ENCODE results near the gene WDR82.

WDR82 gene

DNA sequence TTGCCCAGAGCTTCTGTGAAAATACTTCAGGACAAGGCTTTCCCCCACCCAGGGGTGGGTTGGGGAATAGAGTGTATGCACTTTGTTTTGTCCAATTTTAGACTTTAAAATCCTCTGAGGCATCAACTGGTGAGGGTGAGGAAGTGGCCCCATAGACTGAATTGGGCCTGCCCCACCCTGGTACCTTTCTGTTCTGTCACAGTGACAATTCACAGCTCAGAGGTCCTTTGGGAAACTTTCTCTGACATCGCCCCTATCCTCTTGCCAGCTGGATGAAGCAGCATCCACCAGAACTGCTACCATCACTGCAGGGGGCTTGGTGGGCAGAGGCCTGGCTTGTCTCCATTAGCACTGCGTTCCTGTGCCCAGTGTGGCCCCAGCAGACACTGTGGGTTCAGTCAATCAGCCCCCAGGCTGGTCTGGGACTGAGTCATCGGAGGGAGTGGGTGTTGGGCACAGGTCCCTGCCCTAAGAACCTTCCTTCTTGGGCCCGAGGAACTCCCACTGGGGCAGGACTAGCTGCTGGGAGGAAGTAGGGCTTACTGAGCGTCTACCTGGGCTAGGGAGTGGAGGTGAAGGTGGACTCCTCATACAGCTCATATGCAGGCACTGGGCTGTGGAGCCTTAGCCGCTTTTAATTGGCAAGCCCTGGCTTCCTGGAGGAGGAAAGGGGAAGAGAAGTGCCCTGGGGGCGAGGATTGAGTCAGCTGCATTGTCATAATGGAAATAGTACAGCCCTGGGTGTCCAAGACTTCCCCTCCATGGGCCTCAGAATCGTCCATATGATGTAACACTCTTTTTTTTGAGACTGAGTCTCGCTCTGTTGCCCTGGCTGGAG is 34.4 kb downstream of the WDR82 start:
- H3K27ac ChIP-seq (ENCODE audit: low read depth, low read length), result no peak overlapping the region
- no peaks in the 10 kb centered on the region for H3K9me3 ChIP-seq (ENCODE audit: control insufficient read depth, insufficient read depth, low read length)
- H3K4me2 ChIP-seq (ENCODE audit: low read length), result peak overlapping the region; percentile 61
- peaks cover 12% of the 10 kb centered on the region for H3K36me3 ChIP-seq (ENCODE audit: control insufficient read depth, low read length)
- peaks cover 16% of the 10 kb centered on the region for H3K27me3 ChIP-seq (ENCODE audit: control insufficient read depth, low read length)
- peaks cover 2% of the 10 kb centered on the region; the same call in 1 of the 2 replicates for H3F3A ChIP-seq (ENCODE audit: control insufficient read depth, insufficient read depth)
- no peaks in the 10 kb centered on the region for H4K20me1 ChIP-seq (ENCODE audit: control insufficient read depth, insufficient read depth, low read depth, low read length)
- H3K4me3 ChIP-seq (ENCODE audit: low read length), result 0 out of 2 replicates have a peak overlapping the region, but pooled peaks have one; percentile 62
- TF ChIP-seq, protein P1, sequence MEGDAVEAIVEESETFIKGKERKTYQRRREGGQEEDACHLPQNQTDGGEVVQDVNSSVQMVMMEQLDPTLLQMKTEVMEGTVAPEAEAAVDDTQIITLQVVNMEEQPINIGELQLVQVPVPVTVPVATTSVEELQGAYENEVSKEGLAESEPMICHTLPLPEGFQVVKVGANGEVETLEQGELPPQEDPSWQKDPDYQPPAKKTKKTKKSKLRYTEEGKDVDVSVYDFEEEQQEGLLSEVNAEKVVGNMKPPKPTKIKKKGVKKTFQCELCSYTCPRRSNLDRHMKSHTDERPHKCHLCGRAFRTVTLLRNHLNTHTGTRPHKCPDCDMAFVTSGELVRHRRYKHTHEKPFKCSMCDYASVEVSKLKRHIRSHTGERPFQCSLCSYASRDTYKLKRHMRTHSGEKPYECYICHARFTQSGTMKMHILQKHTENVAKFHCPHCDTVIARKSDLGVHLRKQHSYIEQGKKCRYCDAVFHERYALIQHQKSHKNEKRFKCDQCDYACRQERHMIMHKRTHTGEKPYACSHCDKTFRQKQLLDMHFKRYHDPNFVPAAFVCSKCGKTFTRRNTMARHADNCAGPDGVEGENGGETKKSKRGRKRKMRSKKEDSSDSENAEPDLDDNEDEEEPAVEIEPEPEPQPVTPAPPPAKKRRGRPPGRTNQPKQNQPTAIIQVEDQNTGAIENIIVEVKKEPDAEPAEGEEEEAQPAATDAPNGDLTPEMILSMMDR (IDR thresholded peaks at IDR 0.05; ENCODE audit: low read depth, low read length, poor library complexity, severe bottlenecking), result no peak
- TF ChIP-seq EZH2phosphoT487 (IDR thresholded peaks at IDR 0.05; ENCODE audit: borderline replicate concordance, low read length), result no peak
- peaks cover 39% of the 10 kb centered on the region for H3K4me1 ChIP-seq (ENCODE audit: control insufficient read depth, low read length)
- H3K79me2 ChIP-seq (ENCODE audit: control insufficient read depth, low read length), result peaks cover 13% of the 10 kb centered on the region
- no peaks in the 10 kb centered on the region for H3K9me2 ChIP-seq (replicated peaks; ENCODE audit: control insufficient read depth, low read length)

DNA sequence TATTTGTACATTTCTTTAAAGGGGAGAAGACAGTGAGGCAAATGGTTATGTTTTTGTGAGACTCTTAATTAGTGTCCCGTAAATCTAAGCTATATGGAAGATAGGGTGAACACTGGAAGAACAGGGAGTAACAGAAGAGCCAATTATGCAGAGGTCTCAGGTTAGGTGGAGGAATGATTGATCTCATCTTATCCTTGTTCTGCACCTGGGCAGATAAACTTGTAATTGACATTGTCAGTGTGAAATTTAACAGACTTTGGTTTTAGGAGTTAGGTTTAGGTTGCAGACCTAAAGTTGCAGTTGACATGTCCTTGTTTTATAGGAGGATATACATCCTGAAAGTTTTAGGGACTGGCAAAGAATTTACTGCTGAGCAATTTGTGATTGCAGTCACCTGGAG is 36.4 kb downstream of the WDR82 start:
- H3K27ac ChIP-seq (ENCODE audit: low read depth, low read length), result no peak overlapping the region
- no peaks in the 10 kb centered on the region for H3K9me3 ChIP-seq (ENCODE audit: control insufficient read depth, insufficient read depth, low read length)
- H3K4me1 ChIP-seq (ENCODE audit: control insufficient read depth, low read length), result peaks cover 52% of the 10 kb centered on the region
- no peak overlapping the region for H3K4me3 ChIP-seq (ENCODE audit: low read length)
- peaks cover 31% of the 10 kb centered on the region for H3K79me2 ChIP-seq (ENCODE audit: control insufficient read depth, low read length)
- peaks cover 8% of the 10 kb centered on the region for H3K36me3 ChIP-seq (ENCODE audit: control insufficient read depth, low read length)
- H3F3A ChIP-seq (ENCODE audit: control insufficient read depth, insufficient read depth), result peaks cover 2% of the 10 kb centered on the region; the same call in 1 of the 2 replicates
- no peak for TF ChIP-seq EZH2phosphoT487 (IDR thresholded peaks at IDR 0.05; ENCODE audit: borderline replicate concordance, low read length)
- TF ChIP-seq, protein P1 (IDR thresholded peaks at IDR 0.05; ENCODE audit: low read depth, low read length, poor library complexity, severe bottlenecking), result no peak
- H3K9me2 ChIP-seq (replicated peaks; ENCODE audit: control insufficient read depth, low read length), result no peaks in the 10 kb centered on the region
- H3K27me3 ChIP-seq (ENCODE audit: control insufficient read depth, low read length), result peaks cover 16% of the 10 kb centered on the region
- H4K20me1 ChIP-seq (ENCODE audit: control insufficient read depth, insufficient read depth, low read depth, low read length), result no peaks in the 10 kb centered on the region; the same call in 1 of the 2 replicates
- H3K4me2 ChIP-seq (ENCODE audit: low read length), result no peak overlapping the region

DNA sequence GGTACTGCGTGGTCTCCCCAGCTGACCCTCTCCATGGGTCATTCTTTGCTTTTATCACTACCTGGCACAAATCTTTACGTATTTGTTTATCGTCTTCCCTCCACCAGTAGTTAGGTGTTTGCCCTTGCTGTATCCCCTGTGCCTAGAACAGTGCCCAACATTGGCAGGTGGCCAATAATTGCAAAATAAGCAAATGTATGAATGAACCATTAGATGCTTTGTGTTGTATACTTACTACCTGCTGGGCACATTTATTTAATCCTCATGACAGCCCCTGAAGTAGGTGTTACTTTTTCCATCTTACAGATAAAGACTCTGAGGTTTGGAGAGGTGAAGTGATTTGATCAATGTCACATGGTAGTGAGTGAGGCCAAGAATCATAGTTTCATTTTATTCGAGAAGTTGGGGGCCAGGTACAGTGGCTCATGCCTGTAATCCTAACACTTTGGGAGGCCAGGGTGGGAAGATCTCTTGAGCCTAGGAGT is 37.5 kb downstream of the WDR82 start:
- Histone ChIP-seq H3K4me3 (ENCODE audit: low read length) (peak overlapping the region; percentile 85), H3K9me3 (ENCODE audit: control insufficient read depth, insufficient read depth, low read length) (no peaks in the 10 kb centered on the region), H3K79me2 (ENCODE audit: control insufficient read depth, low read length) (peaks cover 40% of the 10 kb centered on the region), H3K4me1 (ENCODE audit: control insufficient read depth, low read length) (peaks cover 46% of the 10 kb centered on the region), H3K9me2 (replicated peaks; ENCODE audit: control insufficient read depth, low read length) (no peaks in the 10 kb centered on the region), H3K27me3 (ENCODE audit: control insufficient read depth, low read length) (peaks cover 9% of the 10 kb centered on the region), H3K4me2 (ENCODE audit: low read length) (peak overlapping the region; percentile 99), H3K36me3 (ENCODE audit: control insufficient read depth, low read length) (peaks cover 8% of the 10 kb centered on the region), H3K27ac (ENCODE audit: low read depth, low read length) (no peak overlapping the region), H3F3A (ENCODE audit: control insufficient read depth, insufficient read depth) (peaks cover 2% of the 10 kb centered on the region; the same call in 1 of the 2 replicates), H4K20me1 (ENCODE audit: control insufficient read depth, insufficient read depth, low read depth, low read length) (no peaks in the 10 kb centered on the region; the same call in 1 of the 2 replicates)
- no peak for TF ChIP-seq EZH2phosphoT487 (IDR thresholded peaks at IDR 0.05; ENCODE audit: borderline replicate concordance, low read length)
- TF ChIP-seq, protein P1 (IDR thresholded peaks at IDR 0.05; ENCODE audit: low read depth, low read length, poor library complexity, severe bottlenecking), result no peak
